ENCODE results near the gene SNAP47. TPM values are rescaled to one million over a fixed set of nuclear protein-coding genes. Genes with fewer than 3 reads are reported as not detected.

SNAP47 gene
- total RNA-seq, 4 donors from 2014 or later = 25.2 to 41.9 (median 34.7) TPM

DNA sequence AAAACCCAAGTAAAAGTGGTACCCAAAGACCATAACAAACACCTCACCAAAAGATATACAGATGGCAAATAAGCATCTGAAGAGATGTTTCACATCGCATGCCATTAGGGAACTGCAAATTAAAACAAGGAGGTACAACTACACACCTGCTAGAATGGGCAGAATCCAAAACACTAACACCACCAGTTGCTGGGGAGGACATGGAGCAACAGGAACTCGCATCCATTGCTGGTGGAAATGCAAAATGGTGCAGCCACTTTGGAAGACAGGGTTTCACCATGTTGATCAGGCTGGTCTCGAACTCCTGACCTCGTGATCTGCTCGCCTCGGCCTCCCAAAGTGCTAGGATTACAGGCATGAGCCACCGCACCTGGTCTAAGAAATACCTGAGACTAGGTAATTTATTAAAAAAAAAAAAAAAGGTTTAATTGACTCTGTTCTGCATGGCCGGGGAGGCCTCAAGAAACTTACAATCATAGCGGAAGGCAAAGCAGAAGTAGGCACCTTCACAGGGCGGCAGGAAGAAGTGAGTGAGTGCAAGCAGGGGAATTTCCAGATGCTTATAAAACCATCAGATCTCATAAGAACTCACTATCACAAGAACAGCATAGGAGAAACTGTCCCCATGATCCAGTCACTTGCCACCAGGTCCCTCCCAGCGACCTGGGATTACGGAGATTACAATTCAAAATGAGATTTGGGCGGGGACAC, 50.0 kb downstream of the SNAP47 start:
- intact Hi-C loops (cut with DNase I; ENCODE audit: low total_unique reads) = no loop called here
- no peak for TF ChIP-seq POLR2A (IDR thresholded peaks at IDR 0.05)
- TF ChIP-seq, protein P1, sequence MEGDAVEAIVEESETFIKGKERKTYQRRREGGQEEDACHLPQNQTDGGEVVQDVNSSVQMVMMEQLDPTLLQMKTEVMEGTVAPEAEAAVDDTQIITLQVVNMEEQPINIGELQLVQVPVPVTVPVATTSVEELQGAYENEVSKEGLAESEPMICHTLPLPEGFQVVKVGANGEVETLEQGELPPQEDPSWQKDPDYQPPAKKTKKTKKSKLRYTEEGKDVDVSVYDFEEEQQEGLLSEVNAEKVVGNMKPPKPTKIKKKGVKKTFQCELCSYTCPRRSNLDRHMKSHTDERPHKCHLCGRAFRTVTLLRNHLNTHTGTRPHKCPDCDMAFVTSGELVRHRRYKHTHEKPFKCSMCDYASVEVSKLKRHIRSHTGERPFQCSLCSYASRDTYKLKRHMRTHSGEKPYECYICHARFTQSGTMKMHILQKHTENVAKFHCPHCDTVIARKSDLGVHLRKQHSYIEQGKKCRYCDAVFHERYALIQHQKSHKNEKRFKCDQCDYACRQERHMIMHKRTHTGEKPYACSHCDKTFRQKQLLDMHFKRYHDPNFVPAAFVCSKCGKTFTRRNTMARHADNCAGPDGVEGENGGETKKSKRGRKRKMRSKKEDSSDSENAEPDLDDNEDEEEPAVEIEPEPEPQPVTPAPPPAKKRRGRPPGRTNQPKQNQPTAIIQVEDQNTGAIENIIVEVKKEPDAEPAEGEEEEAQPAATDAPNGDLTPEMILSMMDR (IDR thresholded peaks at IDR 0.05) = no peak
- H3K4me3 ChIP-seq (ENCODE audit: low read depth, poor library complexity, severe bottlenecking) = no peak overlapping the region
- 88 to 92% methylated on average over 13 of the region's 13 CpGs for WGBS, 2 donors
- peak; percentile 7 to 57 for DNase-seq (ENCODE audit: low spot score in 2 of 2)

DNA sequence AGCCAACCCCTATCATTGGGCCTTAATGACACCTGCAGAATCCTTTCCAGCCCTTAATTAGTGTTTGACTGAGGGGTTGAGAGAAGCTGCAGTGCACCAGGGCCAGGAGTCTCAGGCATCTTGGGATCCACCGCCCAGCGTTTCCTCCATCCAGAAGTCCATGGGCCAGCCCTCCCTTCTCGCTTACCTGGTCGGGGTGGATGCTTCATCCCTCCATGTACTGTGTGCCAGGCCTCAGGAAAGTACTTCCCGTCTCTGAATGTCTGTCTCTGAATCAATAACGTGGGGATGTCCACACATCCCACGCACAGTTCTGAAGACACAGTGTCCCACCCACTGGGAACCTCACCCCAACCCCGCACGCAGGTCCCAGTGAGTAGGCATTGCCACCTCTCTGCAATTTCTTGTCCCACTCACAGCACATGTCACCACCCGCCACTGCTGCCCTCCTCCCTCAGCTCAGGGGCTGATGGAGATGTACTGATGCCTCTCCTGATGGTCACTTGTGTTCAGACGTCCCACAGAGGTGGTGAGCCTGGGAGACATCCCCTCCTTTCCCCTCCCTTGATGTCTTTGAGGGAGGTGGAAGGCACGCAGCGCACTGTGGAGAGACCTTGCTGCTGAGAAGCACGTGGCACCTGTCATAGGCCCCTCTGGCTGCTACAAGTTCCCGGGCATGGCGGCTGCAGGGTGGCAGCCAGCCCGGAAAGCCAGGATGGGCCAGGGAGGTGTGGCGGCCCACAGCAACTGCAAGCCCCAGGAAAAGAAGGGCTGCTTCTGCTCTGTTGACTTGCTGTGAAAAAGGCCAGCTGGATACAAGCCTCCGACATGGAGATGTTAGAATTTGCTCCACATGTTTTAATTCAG, 50.8 kb downstream of the SNAP47 start:
- WGBS, 2 donors = 62 to 71% methylated on average over 15 to 19 of the region's 19 CpGs
- DNase-seq (ENCODE audit: low spot score in 2 of 2) = peak; percentile 10 to 75
- intact Hi-C loops (cut with DNase I; ENCODE audit: low total_unique reads) = no loop called here
- no peak overlapping the region for H3K4me3 ChIP-seq (ENCODE audit: low read depth, poor library complexity, severe bottlenecking)
- TF ChIP-seq, protein P1 (IDR thresholded peaks at IDR 0.05) = no peak
- no peak for TF ChIP-seq POLR2A (IDR thresholded peaks at IDR 0.05)

DNA sequence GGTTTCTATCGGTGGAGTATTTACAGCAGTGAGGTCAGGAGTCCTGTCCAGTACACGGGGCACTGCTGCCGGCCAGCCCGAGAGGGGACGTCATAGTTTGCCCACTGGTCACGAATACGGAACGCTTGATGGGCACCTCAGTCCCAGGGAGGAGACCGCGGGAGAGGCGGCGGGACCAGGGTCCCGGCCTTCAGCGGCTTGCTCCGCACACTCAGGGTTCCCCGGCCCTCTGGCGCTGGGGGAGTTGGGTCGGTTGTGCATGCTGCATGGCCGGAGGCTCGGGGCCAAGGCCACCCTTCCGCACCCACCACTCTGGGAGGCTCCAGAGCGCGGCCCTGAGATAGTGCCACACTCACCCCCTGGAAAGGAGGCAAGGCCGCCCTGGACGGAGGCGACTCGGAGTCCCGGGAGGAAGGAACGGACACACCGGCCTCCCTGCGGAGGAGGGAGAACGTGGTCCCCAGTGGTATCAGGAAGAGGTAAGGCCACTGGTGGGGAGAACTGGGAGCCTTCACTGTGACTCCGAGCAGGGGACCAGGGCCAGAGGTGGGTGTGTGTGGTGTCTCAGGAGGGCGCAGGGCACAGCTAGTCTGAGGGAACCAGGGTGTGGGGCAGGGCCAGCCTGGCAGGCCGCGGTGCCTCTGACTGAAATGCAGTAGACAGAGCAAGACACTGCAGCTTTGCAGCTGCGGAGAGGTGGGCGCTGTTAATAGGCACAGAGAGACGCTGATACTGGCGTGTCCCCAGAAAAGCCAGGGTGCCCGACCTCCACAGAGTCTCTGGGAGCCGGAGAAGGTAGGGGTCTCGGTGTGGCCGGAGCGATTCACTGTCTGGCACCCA, 51.7 kb downstream of the SNAP47 start:
- intact Hi-C loops (cut with DNase I; ENCODE audit: low total_unique reads) = no loop called here
- peak overlapping the region; percentile 25 for H3K4me3 ChIP-seq (ENCODE audit: low read depth, poor library complexity, severe bottlenecking)
- no peak for TF ChIP-seq POLR2A (IDR thresholded peaks at IDR 0.05)
- TF ChIP-seq, protein P1 (IDR thresholded peaks at IDR 0.05) = no peak
- peak; percentile 17 to 85 for DNase-seq (ENCODE audit: low spot score in 2 of 2)
- 47 to 56% methylated on average over 44 to 45 of the region's 45 CpGs for WGBS, 2 donors

DNA sequence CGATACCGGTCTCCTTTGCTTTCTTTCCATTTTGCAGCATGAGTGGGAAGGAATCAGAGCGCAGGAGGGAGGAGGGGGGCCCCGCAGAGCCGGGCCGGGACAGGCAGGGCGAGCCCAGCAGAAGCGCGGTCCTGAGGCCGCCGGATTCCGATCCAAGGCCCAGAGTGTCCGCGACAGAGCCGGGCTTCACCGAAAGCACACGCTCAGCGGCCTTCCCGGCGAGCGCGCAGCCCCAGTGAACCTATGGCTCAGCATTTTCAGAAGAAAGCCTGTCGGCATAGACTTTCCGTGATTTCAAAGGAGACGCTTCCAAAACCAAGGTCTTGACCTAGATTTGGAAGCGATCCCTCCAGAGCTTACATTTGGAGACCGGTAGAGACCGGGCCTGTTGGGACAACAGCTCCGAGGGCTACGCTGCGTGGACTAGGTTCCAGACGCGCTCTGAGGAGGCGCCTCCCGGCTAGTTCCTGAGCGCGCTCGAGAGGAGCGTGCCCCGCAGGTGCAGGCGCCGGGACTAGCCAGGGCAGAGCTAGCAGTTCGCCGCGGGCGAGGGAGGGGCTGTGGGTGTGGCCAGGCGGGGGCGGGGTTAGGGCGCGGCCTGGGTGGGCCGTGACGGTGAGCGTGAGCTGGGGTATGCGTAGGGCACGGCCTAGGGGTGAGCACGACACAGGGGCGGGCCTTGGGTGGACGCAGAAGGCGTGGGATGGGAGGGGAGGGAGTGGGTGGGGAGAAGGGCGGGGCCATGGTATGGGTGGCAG, 52.5 kb downstream of the SNAP47 start:
- intact Hi-C loops (cut with DNase I; ENCODE audit: low total_unique reads) = no loop called here
- TF ChIP-seq, protein P1 (IDR thresholded peaks at IDR 0.05) = no peak
- no peak for TF ChIP-seq POLR2A (IDR thresholded peaks at IDR 0.05)
- peak; percentile 90 to 98 for DNase-seq (ENCODE audit: low spot score in 2 of 2)
- peak overlapping the region; percentile 25 for H3K4me3 ChIP-seq (ENCODE audit: low read depth, poor library complexity, severe bottlenecking)
- WGBS, 2 donors = 0 to 1% methylated on average over 22 to 43 of the region's 60 CpGs

Measured in lower leg skin (tissue), 4 donors.